ENCODE data around the gene SLC25A18.

DNA sequence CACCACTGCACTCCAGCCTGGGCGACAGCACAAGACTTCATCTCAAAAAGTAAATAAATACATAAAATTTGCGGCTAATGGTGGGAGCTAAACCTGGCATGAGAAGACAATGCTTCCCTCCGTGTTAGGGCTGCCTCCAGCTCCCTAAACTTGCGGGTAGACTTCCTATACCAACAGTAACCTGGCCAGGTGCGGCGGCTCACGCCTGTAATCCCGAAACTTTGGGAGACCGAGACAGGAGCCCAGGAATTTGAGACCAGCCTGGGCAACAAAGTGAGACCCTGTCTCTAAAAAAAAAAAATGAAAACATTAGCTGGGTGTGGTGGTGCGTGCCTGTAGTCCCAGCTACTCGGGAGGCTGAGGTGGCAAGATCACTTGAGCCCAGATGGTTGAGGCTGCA, 25.3 kb downstream of the SLC25A18 start:
- TF ChIP-seq, protein P1, sequence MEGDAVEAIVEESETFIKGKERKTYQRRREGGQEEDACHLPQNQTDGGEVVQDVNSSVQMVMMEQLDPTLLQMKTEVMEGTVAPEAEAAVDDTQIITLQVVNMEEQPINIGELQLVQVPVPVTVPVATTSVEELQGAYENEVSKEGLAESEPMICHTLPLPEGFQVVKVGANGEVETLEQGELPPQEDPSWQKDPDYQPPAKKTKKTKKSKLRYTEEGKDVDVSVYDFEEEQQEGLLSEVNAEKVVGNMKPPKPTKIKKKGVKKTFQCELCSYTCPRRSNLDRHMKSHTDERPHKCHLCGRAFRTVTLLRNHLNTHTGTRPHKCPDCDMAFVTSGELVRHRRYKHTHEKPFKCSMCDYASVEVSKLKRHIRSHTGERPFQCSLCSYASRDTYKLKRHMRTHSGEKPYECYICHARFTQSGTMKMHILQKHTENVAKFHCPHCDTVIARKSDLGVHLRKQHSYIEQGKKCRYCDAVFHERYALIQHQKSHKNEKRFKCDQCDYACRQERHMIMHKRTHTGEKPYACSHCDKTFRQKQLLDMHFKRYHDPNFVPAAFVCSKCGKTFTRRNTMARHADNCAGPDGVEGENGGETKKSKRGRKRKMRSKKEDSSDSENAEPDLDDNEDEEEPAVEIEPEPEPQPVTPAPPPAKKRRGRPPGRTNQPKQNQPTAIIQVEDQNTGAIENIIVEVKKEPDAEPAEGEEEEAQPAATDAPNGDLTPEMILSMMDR (IDR thresholded peaks at IDR 0.05), result no peak
- no peak for TF ChIP-seq POLR2A (IDR thresholded peaks at IDR 0.05)
